ENCODE results near the gene CLTCL1.

The CLTCL1 gene

GRCh38 chr22:19239464-19239863 is 52.1 kb downstream of the CLTCL1 start:
- Histone ChIP-seq H3K27me3 (replicated peaks) (no peaks in the 10 kb centered on the region), H3K4me3 (ENCODE audit: low read depth, low read length) (no peak overlapping the region), H3K36me3 (replicated peaks) (peaks cover 2% of the 10 kb centered on the region), H3K27ac (no peak overlapping the region)
- DNase-seq: no peak
- in situ Hi-C loops (cut with HindIII; ENCODE audit: low pct_ligation_motif_present, low sequenced_read_pairs): no loop called here
- TF ChIP-seq, protein P1, sequence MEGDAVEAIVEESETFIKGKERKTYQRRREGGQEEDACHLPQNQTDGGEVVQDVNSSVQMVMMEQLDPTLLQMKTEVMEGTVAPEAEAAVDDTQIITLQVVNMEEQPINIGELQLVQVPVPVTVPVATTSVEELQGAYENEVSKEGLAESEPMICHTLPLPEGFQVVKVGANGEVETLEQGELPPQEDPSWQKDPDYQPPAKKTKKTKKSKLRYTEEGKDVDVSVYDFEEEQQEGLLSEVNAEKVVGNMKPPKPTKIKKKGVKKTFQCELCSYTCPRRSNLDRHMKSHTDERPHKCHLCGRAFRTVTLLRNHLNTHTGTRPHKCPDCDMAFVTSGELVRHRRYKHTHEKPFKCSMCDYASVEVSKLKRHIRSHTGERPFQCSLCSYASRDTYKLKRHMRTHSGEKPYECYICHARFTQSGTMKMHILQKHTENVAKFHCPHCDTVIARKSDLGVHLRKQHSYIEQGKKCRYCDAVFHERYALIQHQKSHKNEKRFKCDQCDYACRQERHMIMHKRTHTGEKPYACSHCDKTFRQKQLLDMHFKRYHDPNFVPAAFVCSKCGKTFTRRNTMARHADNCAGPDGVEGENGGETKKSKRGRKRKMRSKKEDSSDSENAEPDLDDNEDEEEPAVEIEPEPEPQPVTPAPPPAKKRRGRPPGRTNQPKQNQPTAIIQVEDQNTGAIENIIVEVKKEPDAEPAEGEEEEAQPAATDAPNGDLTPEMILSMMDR (IDR thresholded peaks at IDR 0.05; ENCODE audit: low read depth, low read length, missing control alignments): no peak

- no peak overlapping the region for H3K4me3 ChIP-seq (ENCODE audit: low read depth, low read length)
- in situ Hi-C loops (cut with HindIII; ENCODE audit: low pct_ligation_motif_present, low sequenced_read_pairs): no loop called here
- H3K27me3 ChIP-seq (replicated peaks): no peaks in the 10 kb centered on the region
- no peak for DNase-seq
- TF ChIP-seq, protein P1 (IDR thresholded peaks at IDR 0.05; ENCODE audit: low read depth, low read length, missing control alignments): no peak
- no peak overlapping the region for H3K27ac ChIP-seq
- peaks cover 3% of the 10 kb centered on the region for H3K36me3 ChIP-seq (replicated peaks)
These were observed 52.6 kb downstream of the CLTCL1 start for GRCh38 chr22:19238900-19239299.

GRCh38 chr22:19235874-19236273 is 55.6 kb downstream of the CLTCL1 start:
- in situ Hi-C loops (cut with HindIII; ENCODE audit: low pct_ligation_motif_present, low sequenced_read_pairs): no loop called here
- TF ChIP-seq, protein P1 (IDR thresholded peaks at IDR 0.05; ENCODE audit: low read depth, low read length, missing control alignments): no peak
- H3K27ac ChIP-seq: no peak overlapping the region
- H3K27me3 ChIP-seq (replicated peaks): no peaks in the 10 kb centered on the region
- DNase-seq: no peak
- H3K36me3 ChIP-seq (replicated peaks): peaks cover 12% of the 10 kb centered on the region
- H3K4me3 ChIP-seq (ENCODE audit: low read depth, low read length): no peak overlapping the region

- Histone ChIP-seq H3K36me3 (replicated peaks) (peaks cover 12% of the 10 kb centered on the region), H3K27me3 (replicated peaks) (no peaks in the 10 kb centered on the region), H3K27ac (no peak overlapping the region), H3K4me3 (ENCODE audit: low read depth, low read length) (no peak overlapping the region)
- TF ChIP-seq, protein P1 (IDR thresholded peaks at IDR 0.05; ENCODE audit: low read depth, low read length, missing control alignments): no peak
- DNase-seq: no peak
- in situ Hi-C loops (cut with HindIII; ENCODE audit: low pct_ligation_motif_present, low sequenced_read_pairs): no loop called here
These were observed 57.2 kb downstream of the CLTCL1 start for GRCh38 chr22:19234126-19234896.

DNA sequence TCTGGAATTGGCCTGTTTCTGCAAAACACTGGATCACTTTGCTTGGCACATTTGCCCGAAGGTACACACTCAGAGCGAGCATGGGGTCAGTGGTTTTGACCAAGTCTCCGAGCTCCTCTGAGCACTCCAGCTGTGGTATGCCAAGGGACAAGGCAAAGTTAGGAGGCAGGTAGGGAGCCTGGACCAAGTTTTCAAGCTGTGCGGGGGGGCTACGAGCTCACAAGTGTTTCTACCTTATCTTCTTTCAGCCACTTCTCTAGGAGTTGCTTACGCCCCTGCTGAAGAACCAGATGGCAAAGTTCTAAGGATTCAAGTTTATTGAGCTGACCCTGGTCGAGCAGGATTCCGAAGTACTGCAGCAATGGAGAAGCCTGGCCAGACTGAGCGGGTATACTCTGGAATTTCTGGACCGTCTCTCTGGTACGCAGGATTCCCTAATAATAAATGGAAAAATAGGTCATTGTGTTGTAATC is 58.3 kb downstream of the CLTCL1 start:
- Histone ChIP-seq H3K36me3 (replicated peaks) (peaks cover 12% of the 10 kb centered on the region), H3K27me3 (replicated peaks) (no peaks in the 10 kb centered on the region), H3K27ac (no peak overlapping the region), H3K4me3 (ENCODE audit: low read depth, low read length) (no peak overlapping the region)
- in situ Hi-C loops (cut with HindIII; ENCODE audit: low pct_ligation_motif_present, low sequenced_read_pairs): no loop called here
- DNase-seq: no peak
- TF ChIP-seq, protein P1 (IDR thresholded peaks at IDR 0.05; ENCODE audit: low read depth, low read length, missing control alignments): no peak
